ENCODE results near the gene TEK.

TEK gene

DNA sequence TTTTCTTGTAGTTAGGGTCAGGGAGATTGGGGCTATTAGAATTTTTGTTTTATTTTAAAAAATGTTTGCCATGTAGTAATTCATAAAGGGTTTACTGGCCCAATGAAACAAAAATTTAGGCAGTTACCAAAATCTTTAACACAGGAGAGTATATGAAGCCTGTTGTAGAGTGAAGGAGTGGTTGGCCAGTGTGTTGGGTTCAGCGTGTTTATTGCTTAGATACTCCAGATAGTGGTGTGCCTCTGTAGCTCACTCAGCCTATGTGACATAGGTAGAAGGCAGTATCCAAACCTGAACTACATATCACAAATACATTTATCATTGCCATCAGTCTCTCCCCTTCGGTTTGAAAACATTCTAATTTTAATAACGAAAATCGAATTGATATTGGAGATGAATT is 1.2 kb downstream of the TEK start:
- no peak overlapping the region for H3K4me3 ChIP-seq (ENCODE audit: low read length, poor library complexity, severe bottlenecking)
- H3K27me3 ChIP-seq (ENCODE audit: insufficient read depth, low read length, poor library complexity, severe bottlenecking): no peaks in the 10 kb centered on the region
- no peaks in the 10 kb centered on the region for H3F3A ChIP-seq (ENCODE audit: low read depth)
- no peak overlapping the region for H2AFZ ChIP-seq (ENCODE audit: low read length)
- H3K9ac ChIP-seq (ENCODE audit: low read depth, low read length, poor library complexity, severe bottlenecking): no peak overlapping the region
- H3K9me3 ChIP-seq (ENCODE audit: insufficient read depth, low read depth, low read length): no peaks in the 10 kb centered on the region
- H3K4me2 ChIP-seq (ENCODE audit: low read depth, low read length, poor library complexity, severe bottlenecking): no peak overlapping the region
- H3K36me3 ChIP-seq (ENCODE audit: insufficient read depth, low read length): no peaks in the 10 kb centered on the region
- no peak for TF ChIP-seq CTCF (conservative IDR thresholded peaks at IDR 0.05; ENCODE audit: low read length)
- H3K4me1 ChIP-seq (ENCODE audit: insufficient read depth, low read length, poor library complexity, severe bottlenecking): no peaks in the 10 kb centered on the region
- no peaks in the 10 kb centered on the region for H3K79me2 ChIP-seq (ENCODE audit: insufficient read depth, low read length)
- H4K20me1 ChIP-seq (ENCODE audit: insufficient read depth, low read length, poor library complexity, severe bottlenecking): no peaks in the 10 kb centered on the region
- H3K9me2 ChIP-seq (replicated peaks; ENCODE audit: low read depth, low read length): no peaks in the 10 kb centered on the region

DNA sequence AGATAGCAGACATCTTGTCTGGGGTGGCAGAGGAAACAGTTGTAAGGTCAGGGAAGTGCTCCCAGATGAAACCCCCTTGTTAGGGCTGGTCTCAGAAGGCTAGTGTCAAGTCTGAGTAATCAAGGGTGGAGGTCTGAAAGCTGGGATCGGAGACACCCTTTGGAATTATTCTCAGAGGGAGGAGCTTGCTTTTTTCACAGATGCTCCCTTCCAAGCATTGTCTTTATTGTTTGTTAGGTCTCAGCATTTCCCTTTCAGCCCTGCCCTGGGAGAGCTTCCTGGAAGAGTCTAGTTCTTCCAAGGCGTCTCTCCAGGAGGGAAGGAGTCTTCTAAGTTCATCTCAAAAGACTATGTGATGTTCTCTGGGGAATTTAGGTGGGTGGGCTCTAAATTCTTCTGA is 3.2 kb downstream of the TEK start:
- H3F3A ChIP-seq (ENCODE audit: low read depth): no peaks in the 10 kb centered on the region
- H3K79me2 ChIP-seq (ENCODE audit: insufficient read depth, low read length): no peaks in the 10 kb centered on the region
- no peak overlapping the region for H3K4me2 ChIP-seq (ENCODE audit: low read depth, low read length, poor library complexity, severe bottlenecking)
- no peaks in the 10 kb centered on the region for H4K20me1 ChIP-seq (ENCODE audit: insufficient read depth, low read length, poor library complexity, severe bottlenecking)
- H3K9ac ChIP-seq (ENCODE audit: low read depth, low read length, poor library complexity, severe bottlenecking): no peak overlapping the region
- H2AFZ ChIP-seq (ENCODE audit: low read length): no peak overlapping the region
- H3K27me3 ChIP-seq (ENCODE audit: insufficient read depth, low read length, poor library complexity, severe bottlenecking): no peaks in the 10 kb centered on the region
- H3K9me3 ChIP-seq (ENCODE audit: insufficient read depth, low read depth, low read length): no peaks in the 10 kb centered on the region
- no peaks in the 10 kb centered on the region for H3K9me2 ChIP-seq (replicated peaks; ENCODE audit: low read depth, low read length)
- TF ChIP-seq EZH2phosphoT487 (IDR thresholded peaks at IDR 0.05; ENCODE audit: borderline replicate concordance): no peak
- TF ChIP-seq CTCF (conservative IDR thresholded peaks at IDR 0.05; ENCODE audit: low read length): no peak
- no peaks in the 10 kb centered on the region for H3K36me3 ChIP-seq (ENCODE audit: insufficient read depth, low read length)
- H3K4me1 ChIP-seq (ENCODE audit: insufficient read depth, low read length, poor library complexity, severe bottlenecking): no peaks in the 10 kb centered on the region
- no peak overlapping the region for H3K4me3 ChIP-seq (ENCODE audit: low read length, poor library complexity, severe bottlenecking)

GRCh38 chr9:27117489-27118135 is 8.6 kb downstream of the TEK start:
- Histone ChIP-seq H3K79me2 (ENCODE audit: insufficient read depth, low read length) (no peaks in the 10 kb centered on the region), H3K36me3 (ENCODE audit: insufficient read depth, low read length) (no peaks in the 10 kb centered on the region), H3K4me3 (ENCODE audit: low read length, poor library complexity, severe bottlenecking) (no peak overlapping the region), H2AFZ (ENCODE audit: low read length) (no peak overlapping the region), H3K9ac (ENCODE audit: low read depth, low read length, poor library complexity, severe bottlenecking) (no peak overlapping the region), H3K4me2 (ENCODE audit: low read depth, low read length, poor library complexity, severe bottlenecking) (no peak overlapping the region), H4K20me1 (ENCODE audit: insufficient read depth, low read length, poor library complexity, severe bottlenecking) (no peaks in the 10 kb centered on the region), H3K27me3 (ENCODE audit: insufficient read depth, low read length, poor library complexity, severe bottlenecking) (no peaks in the 10 kb centered on the region), H3K9me3 (ENCODE audit: insufficient read depth, low read depth, low read length) (no peaks in the 10 kb centered on the region; the same call in 1 of the 2 replicates), H3F3A (ENCODE audit: low read depth) (no peaks in the 10 kb centered on the region), H3K4me1 (ENCODE audit: insufficient read depth, low read length, poor library complexity, severe bottlenecking) (no peaks in the 10 kb centered on the region), H3K9me2 (replicated peaks; ENCODE audit: low read depth, low read length) (no peaks in the 10 kb centered on the region)
- TF ChIP-seq CTCF (conservative IDR thresholded peaks at IDR 0.05; ENCODE audit: low read length) (no peak), EZH2phosphoT487 (IDR thresholded peaks at IDR 0.05; ENCODE audit: borderline replicate concordance) (no peak)

Data from Loucy (cell line).